ENCODE data around the gene LPP. TPM values are rescaled to one million over a fixed set of nuclear protein-coding genes. Genes with fewer than 3 reads are reported as not detected.

The LPP gene
- total RNA-seq, 1 experiment from 2014 or later = 120 TPM

DNA sequence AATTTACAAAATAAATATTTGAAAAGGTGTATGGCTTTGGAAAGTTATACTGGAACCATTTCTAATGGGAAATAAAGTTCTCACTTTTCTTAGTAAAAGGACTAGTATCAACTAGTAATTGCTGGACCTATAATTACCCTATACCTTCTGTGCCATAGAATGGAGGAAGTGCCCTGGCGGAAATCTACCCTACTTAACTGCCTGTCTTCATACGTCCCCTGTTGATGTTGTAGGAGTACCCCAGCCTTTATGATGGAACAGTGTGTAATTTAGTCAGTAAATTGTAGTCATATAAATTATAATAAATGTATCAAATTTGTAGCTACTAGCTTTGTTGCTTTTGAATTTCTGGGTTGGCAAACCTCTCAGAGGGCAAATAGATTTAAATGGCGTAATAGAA is 149.9 kb downstream of the LPP start:
- peaks cover 28% of the 10 kb centered on the region for H3K4me1 Mint-ChIP-seq (ENCODE audit: low read depth, unreplicated experiment)
- TF ChIP-seq, protein P1, sequence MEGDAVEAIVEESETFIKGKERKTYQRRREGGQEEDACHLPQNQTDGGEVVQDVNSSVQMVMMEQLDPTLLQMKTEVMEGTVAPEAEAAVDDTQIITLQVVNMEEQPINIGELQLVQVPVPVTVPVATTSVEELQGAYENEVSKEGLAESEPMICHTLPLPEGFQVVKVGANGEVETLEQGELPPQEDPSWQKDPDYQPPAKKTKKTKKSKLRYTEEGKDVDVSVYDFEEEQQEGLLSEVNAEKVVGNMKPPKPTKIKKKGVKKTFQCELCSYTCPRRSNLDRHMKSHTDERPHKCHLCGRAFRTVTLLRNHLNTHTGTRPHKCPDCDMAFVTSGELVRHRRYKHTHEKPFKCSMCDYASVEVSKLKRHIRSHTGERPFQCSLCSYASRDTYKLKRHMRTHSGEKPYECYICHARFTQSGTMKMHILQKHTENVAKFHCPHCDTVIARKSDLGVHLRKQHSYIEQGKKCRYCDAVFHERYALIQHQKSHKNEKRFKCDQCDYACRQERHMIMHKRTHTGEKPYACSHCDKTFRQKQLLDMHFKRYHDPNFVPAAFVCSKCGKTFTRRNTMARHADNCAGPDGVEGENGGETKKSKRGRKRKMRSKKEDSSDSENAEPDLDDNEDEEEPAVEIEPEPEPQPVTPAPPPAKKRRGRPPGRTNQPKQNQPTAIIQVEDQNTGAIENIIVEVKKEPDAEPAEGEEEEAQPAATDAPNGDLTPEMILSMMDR (IDR thresholded peaks at IDR 0.05; ENCODE audit: insufficient read depth in 1 of 2, low read depth in 1 of 2, low read length in 1 of 2, severe bottlenecking in 1 of 2, unreplicated experiment in 1 of 2) = no peak

DNA sequence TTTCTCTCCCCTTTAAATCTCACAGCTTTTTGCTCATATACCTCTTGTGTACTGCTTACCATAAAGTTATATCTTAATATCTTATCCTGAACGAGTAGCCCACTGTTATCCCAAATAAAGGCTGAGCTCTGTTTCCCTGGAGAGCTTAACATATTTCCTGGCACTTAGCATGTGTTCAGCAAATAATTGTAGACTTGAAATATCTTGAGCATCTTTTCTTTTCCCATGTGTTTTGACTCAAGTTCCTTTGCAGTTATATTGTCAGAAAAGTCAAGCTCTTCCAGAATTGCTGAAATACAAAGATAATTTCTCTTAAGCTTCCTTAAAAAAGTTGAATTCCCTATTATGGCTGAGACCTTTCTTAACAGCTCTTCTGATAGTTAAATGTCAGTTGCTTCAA is 150.5 kb downstream of the LPP start:
- H3K27me3 ChIP-seq (replicated peaks; ENCODE audit: control insufficient read depth, insufficient read depth, low read length) = no peaks in the 10 kb centered on the region
- Mint-ChIP-seq H3K36me3 (ENCODE audit: insufficient read depth, unreplicated experiment) (peaks cover 19% of the 10 kb centered on the region), H3K4me3 (ENCODE audit: unreplicated experiment) (no peak overlapping the region), H3K9me3 (ENCODE audit: unreplicated experiment) (no peaks in the 10 kb centered on the region), H3K27me3 (ENCODE audit: insufficient read depth, unreplicated experiment) (no peaks in the 10 kb centered on the region), H3K4me1 (ENCODE audit: low read depth, unreplicated experiment) (peaks cover 28% of the 10 kb centered on the region), H3K27ac (ENCODE audit: unreplicated experiment) (no peak overlapping the region)
- no peaks in the 10 kb centered on the region for H3K9me3 ChIP-seq
- H3K4me3 ChIP-seq (ENCODE audit: low read depth, low read length) = no peak overlapping the region
- peaks cover 6% of the 10 kb centered on the region; the same call in 1 of the 2 replicates for H3K4me1 ChIP-seq
- ChIA-PET CTCF (interaction anchor here (0.6 kb wide), 2 partner anchors 10 to 576 kb away, joined by 3 read pairs; no protein-coding TSS in a partner anchor), POLR2A (no interaction called here)
- DNase-seq = no peak
- no peaks in the 10 kb centered on the region for H3K36me3 ChIP-seq (ENCODE audit: control insufficient read depth, insufficient read depth, low read length)
- intact Hi-C loops (cut with micrococcal nuclease; ENCODE audit: unreplicated experiment) = loop anchor here (2.0 to 10.0 kb wide), 2 partner anchors 442 to 530 kb away; no protein-coding TSS in a partner anchor
- no TSS peak for BruUV-seq (replicated peaks)
- TF ChIP-seq, protein P1 (IDR thresholded peaks at IDR 0.05; ENCODE audit: insufficient read depth in 1 of 2, low read depth in 1 of 2, low read length in 1 of 2, severe bottlenecking in 1 of 2, unreplicated experiment in 1 of 2) = no peak

More for the DNA sequence above, 149.9 kb downstream of the LPP start:
- no peaks in the 10 kb centered on the region for H3K27me3 ChIP-seq (replicated peaks; ENCODE audit: control insufficient read depth, insufficient read depth, low read length)
- no TSS peak for BruUV-seq (replicated peaks)
- POLR2A ChIA-PET = no interaction called here
- no peaks in the 10 kb centered on the region for H3K9me3 Mint-ChIP-seq (ENCODE audit: unreplicated experiment)
- H3K4me3 ChIP-seq (ENCODE audit: low read depth, low read length) = no peak overlapping the region
- intact Hi-C loops (cut with micrococcal nuclease; ENCODE audit: unreplicated experiment) = loop anchor here (2.0 to 10.0 kb wide), 2 partner anchors 443 to 531 kb away; no protein-coding TSS in a partner anchor
- H3K27me3 Mint-ChIP-seq (ENCODE audit: insufficient read depth, unreplicated experiment) = no peaks in the 10 kb centered on the region
- CTCF ChIA-PET = no interaction called here
- no peak for DNase-seq
- no peak overlapping the region for H3K27ac Mint-ChIP-seq (ENCODE audit: unreplicated experiment)
- peaks cover 19% of the 10 kb centered on the region for H3K36me3 Mint-ChIP-seq (ENCODE audit: insufficient read depth, unreplicated experiment)
- H3K4me1 ChIP-seq = 0 out of 2 replicates have a peak, but pooled peaks cover 3% of the 10 kb centered on the region
- H3K4me3 Mint-ChIP-seq (ENCODE audit: unreplicated experiment) = no peak overlapping the region
- H3K36me3 ChIP-seq (ENCODE audit: control insufficient read depth, insufficient read depth, low read length) = no peaks in the 10 kb centered on the region
- H3K9me3 ChIP-seq = no peaks in the 10 kb centered on the region

DNA sequence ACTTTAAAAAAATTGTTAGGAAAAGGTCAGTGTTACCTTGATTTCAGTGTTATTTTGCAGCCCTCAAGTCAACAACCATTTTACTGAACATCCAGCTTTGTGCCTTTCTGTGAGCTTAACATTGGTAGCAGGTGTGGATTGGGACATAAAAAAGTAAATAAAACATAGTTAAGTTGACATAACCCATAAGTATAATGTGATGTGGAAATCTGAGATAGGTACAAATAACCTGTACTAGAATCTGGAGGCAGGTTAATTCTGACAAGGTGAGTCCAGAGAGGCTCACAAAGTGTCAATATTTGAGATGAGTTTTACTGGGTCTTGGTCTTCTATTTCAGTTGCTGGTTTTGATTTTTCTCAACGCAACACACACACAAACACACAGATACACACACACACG is 151.3 kb downstream of the LPP start:
- Mint-ChIP-seq H3K4me1 (ENCODE audit: low read depth, unreplicated experiment) (peaks cover 28% of the 10 kb centered on the region), H3K36me3 (ENCODE audit: insufficient read depth, unreplicated experiment) (peaks cover 22% of the 10 kb centered on the region), H3K27me3 (ENCODE audit: insufficient read depth, unreplicated experiment) (no peaks in the 10 kb centered on the region), H3K4me3 (ENCODE audit: unreplicated experiment) (no peak overlapping the region), H3K9me3 (ENCODE audit: unreplicated experiment) (no peaks in the 10 kb centered on the region), H3K27ac (ENCODE audit: unreplicated experiment) (no peak overlapping the region)
- ChIA-PET CTCF (interaction anchor here (0.6 kb wide), 2 partner anchors 10 to 576 kb away, joined by 3 read pairs; no protein-coding TSS in a partner anchor), POLR2A (no interaction called here)
- Histone ChIP-seq H3K4me3 (ENCODE audit: low read depth, low read length) (no peak overlapping the region), H3K4me1 (peaks cover 4% of the 10 kb centered on the region; the same call in 1 of the 2 replicates), H3K27me3 (replicated peaks; ENCODE audit: control insufficient read depth, insufficient read depth, low read length) (no peaks in the 10 kb centered on the region), H3K36me3 (ENCODE audit: control insufficient read depth, insufficient read depth, low read length) (no peaks in the 10 kb centered on the region), H3K9me3 (no peaks in the 10 kb centered on the region)
- DNase-seq = peak in 1 of 2 experiments; percentile 32
- BruUV-seq (replicated peaks) = no TSS peak
- TF ChIP-seq, protein P1 (IDR thresholded peaks at IDR 0.05; ENCODE audit: insufficient read depth in 1 of 2, low read depth in 1 of 2, low read length in 1 of 2, severe bottlenecking in 1 of 2, unreplicated experiment in 1 of 2) = no peak
- intact Hi-C loops (cut with micrococcal nuclease; ENCODE audit: unreplicated experiment) = loop anchor here (2.0 to 10.0 kb wide), 2 partner anchors 442 to 530 kb away; no protein-coding TSS in a partner anchor

All from Caco-2 (cell line).